ENCODE results near the gene CSF3.
"Not testable (repeated sequence)": the region's sequence is repeated elsewhere in the genome, so short reads cannot be mapped to it uniquely, and the experiment has no call there.

CSF3 gene

DNA sequence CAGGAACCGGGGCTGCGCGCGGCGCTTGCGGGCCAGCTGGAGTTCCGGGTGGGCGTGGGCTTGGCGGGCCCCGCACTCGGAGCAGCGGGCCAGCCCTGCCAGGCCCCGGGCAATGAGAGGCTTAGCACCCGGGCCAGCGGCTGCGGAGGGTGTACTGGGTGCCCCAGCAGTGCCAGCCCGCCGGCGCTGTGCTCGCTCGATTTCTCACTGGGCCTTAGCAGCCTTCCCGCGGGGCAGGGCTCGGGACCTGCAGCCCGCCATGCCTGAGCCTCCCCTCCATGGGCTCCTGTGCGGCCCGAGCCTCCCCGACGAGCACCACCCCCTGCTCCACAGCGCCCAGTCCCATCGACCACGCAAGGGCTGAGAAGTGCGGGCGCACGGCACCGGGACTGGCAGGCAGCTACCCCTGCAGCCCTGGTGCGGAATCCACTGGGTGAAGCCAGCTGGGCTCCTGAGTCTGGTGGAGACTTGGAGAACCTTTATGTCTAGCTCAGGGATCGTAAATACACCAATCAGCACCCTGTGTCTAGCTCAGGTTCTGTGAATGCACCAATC is 4.2 kb upstream of the CSF3 start:
- Mint-ChIP-seq H3K4me1 (ENCODE audit: low read depth) (peaks cover 20% of the 10 kb centered on the region), H3K27me3 (peaks cover 36% of the 10 kb centered on the region)
- not testable (repeated sequence) for H3K27ac Mint-ChIP-seq; H3K4me3 Mint-ChIP-seq; H3K36me3 Mint-ChIP-seq (ENCODE audit: low read depth); H3K9me3 Mint-ChIP-seq
- intact Hi-C loops (cut with micrococcal nuclease): loop anchor here (5.0 kb wide), 1 partner anchor 156 kb away; no protein-coding TSS in a partner anchor

GRCh38 chr17:40012017-40012647 is 3.1 kb upstream of the CSF3 start:
- H3K9me3 Mint-ChIP-seq; H3K27ac Mint-ChIP-seq; H3K36me3 Mint-ChIP-seq (ENCODE audit: low read depth); H3K4me3 Mint-ChIP-seq: not testable (repeated sequence)
- intact Hi-C loops (cut with micrococcal nuclease): loop anchor here (5.0 kb wide), 1 partner anchor 155 kb away; no protein-coding TSS in a partner anchor
- Mint-ChIP-seq H3K27me3 (peaks cover 38% of the 10 kb centered on the region), H3K4me1 (ENCODE audit: low read depth) (peaks cover 27% of the 10 kb centered on the region)

DNA sequence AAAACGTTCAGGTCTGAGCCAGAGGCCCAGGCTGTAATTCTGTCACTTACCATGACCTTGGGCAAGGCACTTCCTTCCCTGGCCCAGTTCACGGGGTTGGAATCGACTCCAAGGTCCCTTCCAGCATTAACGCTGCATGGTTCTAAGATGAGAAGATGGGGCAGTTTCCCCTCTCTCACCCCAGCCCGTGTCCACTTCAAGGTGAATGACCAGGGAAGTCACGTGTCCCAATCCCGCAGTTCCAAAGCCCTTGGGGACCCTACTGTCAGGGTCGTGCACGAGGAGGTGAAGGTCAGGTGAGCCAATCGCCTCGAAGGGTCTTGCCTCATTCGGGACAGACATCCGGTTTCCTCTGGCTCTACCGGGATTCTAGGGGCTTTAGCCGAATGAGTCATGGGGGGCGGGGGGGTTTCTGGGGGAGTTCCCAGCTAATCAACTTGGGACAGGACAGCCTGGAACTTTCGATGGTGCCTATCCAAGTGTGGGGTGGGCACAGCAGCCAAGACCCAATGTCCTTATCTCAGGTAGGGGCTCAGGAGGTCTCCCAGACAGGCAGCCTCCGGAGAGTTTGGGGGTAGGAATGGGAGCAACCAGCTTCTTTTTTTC is 762 bp upstream of the CSF3 start:
- Mint-ChIP-seq H3K27ac (no peak overlapping the region), H3K4me3 (no peak overlapping the region), H3K4me1 (ENCODE audit: low read depth) (peaks cover 22% of the 10 kb centered on the region), H3K36me3 (ENCODE audit: low read depth) (peaks cover 15% of the 10 kb centered on the region), H3K27me3 (peaks cover 38% of the 10 kb centered on the region), H3K9me3 (no peaks in the 10 kb centered on the region)
- intact Hi-C loops (cut with micrococcal nuclease): loop anchor here (5.0 kb wide), 1 partner anchor 153 kb away; no protein-coding TSS in a partner anchor

- peak overlapping the region; percentile 4 for H3K27ac Mint-ChIP-seq
- intact Hi-C loops (cut with micrococcal nuclease): no loop called here
These were observed 1.1 kb downstream of the CSF3 start for GRCh38 chr17:40015998-40016985.

DNA sequence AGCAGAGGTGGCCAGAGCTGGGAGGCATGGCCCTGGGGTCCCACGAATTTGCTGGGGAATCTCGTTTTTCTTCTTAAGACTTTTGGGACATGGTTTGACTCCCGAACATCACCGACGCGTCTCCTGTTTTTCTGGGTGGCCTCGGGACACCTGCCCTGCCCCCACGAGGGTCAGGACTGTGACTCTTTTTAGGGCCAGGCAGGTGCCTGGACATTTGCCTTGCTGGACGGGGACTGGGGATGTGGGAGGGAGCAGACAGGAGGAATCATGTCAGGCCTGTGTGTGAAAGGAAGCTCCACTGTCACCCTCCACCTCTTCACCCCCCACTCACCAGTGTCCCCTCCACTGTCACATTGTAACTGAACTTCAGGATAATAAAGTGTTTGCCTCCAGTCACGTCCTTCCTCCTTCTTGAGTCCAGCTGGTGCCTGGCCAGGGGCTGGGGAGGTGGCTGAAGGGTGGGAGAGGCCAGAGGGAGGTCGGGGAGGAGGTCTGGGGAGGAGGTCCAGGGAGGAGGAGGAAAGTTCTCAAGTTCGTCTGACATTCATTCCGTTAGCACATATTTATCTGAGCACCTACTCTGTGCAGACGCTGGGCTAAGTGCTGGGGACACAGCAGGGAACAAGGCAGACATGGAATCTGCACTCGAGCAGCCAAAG is 2.3 kb downstream of the CSF3 start:
- Mint-ChIP-seq H3K27ac (no peak overlapping the region), H3K36me3 (ENCODE audit: low read depth) (peaks cover 45% of the 10 kb centered on the region), H3K27me3 (peaks cover 25% of the 10 kb centered on the region), H3K9me3 (no peaks in the 10 kb centered on the region), H3K4me1 (ENCODE audit: low read depth) (peaks cover 22% of the 10 kb centered on the region), H3K4me3 (no peak overlapping the region)
- intact Hi-C loops (cut with micrococcal nuclease): no loop called here

More at GRCh38 chr17:40015998-40016985, 1.1 kb downstream of the CSF3 start:
- no peaks in the 10 kb centered on the region for H3K9me3 Mint-ChIP-seq
- H3K27me3 Mint-ChIP-seq: peaks cover 36% of the 10 kb centered on the region
- peaks cover 22% of the 10 kb centered on the region for H3K4me1 Mint-ChIP-seq (ENCODE audit: low read depth)
- H3K36me3 Mint-ChIP-seq (ENCODE audit: low read depth): peaks cover 32% of the 10 kb centered on the region
- no peak overlapping the region for H3K4me3 Mint-ChIP-seq

DNA sequence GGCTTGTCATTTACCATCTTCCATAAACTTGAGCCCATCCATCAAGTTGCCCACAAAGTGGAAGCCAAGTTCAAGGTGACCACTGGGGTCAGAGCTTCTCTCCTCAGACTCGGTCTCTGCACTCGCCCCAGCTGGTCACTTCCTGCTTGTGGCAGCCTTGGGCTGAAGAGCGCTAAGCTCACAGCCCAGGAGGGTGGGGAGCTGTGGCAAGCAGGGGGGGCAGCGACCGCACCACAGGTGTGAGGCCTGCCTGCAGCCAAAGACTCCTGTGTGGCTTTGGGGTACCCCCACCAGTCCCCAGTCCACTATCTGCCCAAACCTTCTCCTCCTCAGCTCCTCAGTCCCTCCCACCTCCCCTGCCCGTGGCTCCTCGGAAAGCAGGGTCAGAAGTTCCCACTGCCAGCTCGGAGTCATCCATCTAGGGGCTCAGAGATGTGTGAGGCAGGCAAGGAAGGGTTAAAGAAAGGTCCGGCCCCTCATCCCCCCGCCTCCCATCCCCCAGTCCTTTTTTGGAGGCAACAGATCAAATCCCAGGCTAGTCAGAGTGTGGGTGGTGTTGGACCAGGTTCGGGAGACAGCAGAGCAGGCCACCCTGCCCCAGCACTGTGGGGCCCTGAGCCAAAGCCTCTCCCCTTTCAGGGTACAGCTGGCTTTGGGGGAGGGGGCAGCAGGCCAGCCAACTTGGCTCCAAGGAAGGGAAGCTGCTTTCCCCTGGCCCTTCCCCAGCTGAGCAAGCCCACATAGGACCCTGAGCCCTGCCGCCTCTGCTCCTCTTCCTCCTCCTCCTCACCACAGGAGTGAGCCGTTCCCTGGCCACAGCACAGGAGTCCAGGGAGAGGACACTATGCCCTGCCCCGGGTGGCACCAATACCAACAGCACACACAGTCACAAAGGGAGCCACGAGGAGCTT is 3.2 kb downstream of the CSF3 start:
- intact Hi-C loops (cut with micrococcal nuclease): no loop called here
- H3K27me3 Mint-ChIP-seq: peaks cover 21% of the 10 kb centered on the region
- no peak overlapping the region for H3K4me3 Mint-ChIP-seq
- peaks cover 21% of the 10 kb centered on the region for H3K4me1 Mint-ChIP-seq (ENCODE audit: low read depth)
- no peak overlapping the region for H3K27ac Mint-ChIP-seq
- H3K9me3 Mint-ChIP-seq: no peaks in the 10 kb centered on the region
- peaks cover 54% of the 10 kb centered on the region for H3K36me3 Mint-ChIP-seq (ENCODE audit: low read depth)

DNA sequence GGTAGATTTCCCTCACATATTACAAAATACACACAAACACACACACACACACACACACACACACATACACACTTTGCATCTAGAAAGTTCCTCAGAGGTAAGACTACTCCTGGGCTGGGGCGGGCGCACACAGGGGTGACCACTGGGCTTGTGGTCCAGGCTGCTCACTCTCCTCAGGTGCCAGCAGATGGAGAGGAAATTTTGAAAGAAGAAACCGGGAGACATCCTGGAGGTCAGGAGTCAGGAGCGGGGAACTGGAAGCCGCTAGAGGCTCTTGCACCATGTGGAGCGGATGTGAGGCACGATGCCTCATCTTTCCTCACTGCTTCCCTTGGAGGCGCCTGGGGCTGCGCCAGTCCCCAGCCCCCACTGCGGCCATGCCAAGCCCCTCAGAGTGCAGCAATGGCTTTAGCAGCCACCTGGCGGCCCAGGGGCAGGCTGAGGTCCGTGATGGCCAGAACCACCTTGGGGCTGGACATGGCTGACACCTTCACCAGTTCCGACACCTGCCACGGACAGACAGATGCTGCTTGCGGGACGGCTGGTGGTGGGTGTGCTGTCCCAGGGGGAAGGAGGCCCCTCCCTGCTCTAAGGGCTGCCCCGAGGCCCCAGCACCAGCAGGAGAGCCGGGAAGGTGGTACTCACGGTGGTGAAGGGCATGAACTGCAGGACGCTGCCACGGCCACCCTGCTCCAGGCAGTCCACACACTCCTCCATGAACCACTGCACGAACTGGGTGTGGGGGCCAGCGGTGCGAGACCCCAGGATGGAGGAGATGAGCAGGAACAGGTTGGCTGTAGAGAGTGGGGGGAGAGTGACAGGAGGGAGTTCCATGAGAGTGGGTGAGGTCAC is 4.1 kb downstream of the CSF3 start:
- peaks cover 61% of the 10 kb centered on the region for H3K36me3 Mint-ChIP-seq (ENCODE audit: low read depth)
- H3K4me1 Mint-ChIP-seq (ENCODE audit: low read depth): peaks cover 14% of the 10 kb centered on the region
- no peak overlapping the region for H3K27ac Mint-ChIP-seq
- no peaks in the 10 kb centered on the region for H3K9me3 Mint-ChIP-seq
- H3K27me3 Mint-ChIP-seq: peaks cover 14% of the 10 kb centered on the region
- H3K4me3 Mint-ChIP-seq: no peak overlapping the region
- intact Hi-C loops (cut with micrococcal nuclease): no loop called here

DNA sequence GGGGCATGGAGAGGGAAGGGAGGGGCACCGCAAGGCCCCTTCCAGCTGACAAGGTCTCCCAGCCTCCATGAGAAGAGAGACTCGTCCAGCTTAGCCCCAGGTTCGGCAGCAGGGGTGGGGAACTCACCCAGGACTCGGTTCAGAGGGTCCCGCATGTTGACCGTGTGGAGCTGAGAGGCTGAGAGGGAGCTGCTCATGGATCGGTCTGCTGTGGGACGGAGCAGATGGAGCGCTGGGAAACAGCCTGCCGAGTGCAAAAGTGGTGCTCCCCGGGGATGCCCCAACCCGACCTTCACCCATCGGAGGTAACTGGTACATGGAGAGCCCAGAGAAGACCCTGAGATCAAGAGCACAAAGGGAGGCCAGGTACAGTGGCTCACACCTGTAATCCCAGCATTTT is 4.9 kb downstream of the CSF3 start:
- Mint-ChIP-seq H3K27me3 (peaks cover 9% of the 10 kb centered on the region), H3K4me1 (ENCODE audit: low read depth) (peaks cover 14% of the 10 kb centered on the region), H3K4me3 (no peak overlapping the region), H3K27ac (no peak overlapping the region), H3K36me3 (ENCODE audit: low read depth) (peaks cover 66% of the 10 kb centered on the region), H3K9me3 (no peaks in the 10 kb centered on the region)
- intact Hi-C loops (cut with micrococcal nuclease): no loop called here

DNA sequence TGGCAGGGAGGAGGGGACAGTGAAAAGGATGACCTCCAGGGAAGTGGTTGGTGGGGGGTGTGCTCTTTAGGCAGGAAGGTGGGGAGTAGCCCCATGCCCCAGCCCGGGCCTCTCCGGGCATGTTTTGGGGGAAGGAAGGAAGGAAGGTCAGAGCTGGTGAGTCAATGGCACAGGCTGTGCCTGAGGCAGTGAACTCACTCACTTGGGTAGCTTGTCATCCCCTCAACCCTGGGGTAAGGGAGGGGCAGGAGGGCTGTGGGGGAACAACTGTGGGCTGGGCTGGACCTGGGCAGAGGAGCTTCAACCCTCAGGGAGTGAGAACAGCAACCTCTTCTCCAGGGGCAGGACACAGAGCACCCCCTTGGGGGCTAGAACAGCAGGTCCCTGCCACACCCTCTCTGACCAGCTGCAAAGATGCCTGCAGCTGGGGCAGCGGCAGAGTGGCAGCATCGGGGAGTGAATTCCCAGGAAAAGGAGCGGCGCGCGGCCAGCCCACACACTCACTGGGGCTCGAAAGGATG is 6.3 kb downstream of the CSF3 start:
- intact Hi-C loops (cut with micrococcal nuclease): no loop called here
- peaks cover 2% of the 10 kb centered on the region for H3K4me1 Mint-ChIP-seq (ENCODE audit: low read depth)
- H3K9me3 Mint-ChIP-seq: no peaks in the 10 kb centered on the region
- no peak overlapping the region for H3K27ac Mint-ChIP-seq
- H3K27me3 Mint-ChIP-seq: no peaks in the 10 kb centered on the region
- no peak overlapping the region for H3K4me3 Mint-ChIP-seq
- peaks cover 79% of the 10 kb centered on the region for H3K36me3 Mint-ChIP-seq (ENCODE audit: low read depth)

- no peak overlapping the region for H3K27ac Mint-ChIP-seq
- peaks cover 89% of the 10 kb centered on the region for H3K36me3 Mint-ChIP-seq (ENCODE audit: low read depth)
- no peaks in the 10 kb centered on the region for H3K4me1 Mint-ChIP-seq (ENCODE audit: low read depth)
- intact Hi-C loops (cut with micrococcal nuclease): no loop called here
- no peaks in the 10 kb centered on the region for H3K27me3 Mint-ChIP-seq
- no peaks in the 10 kb centered on the region for H3K9me3 Mint-ChIP-seq
- H3K4me3 Mint-ChIP-seq: no peak overlapping the region
These were observed 7.3 kb downstream of the CSF3 start for GRCh38 chr17:40022497-40022896.

GRCh38 chr17:40022961-40023541 is 7.8 kb downstream of the CSF3 start:
- no peaks in the 10 kb centered on the region for H3K27me3 Mint-ChIP-seq
- no peak overlapping the region for H3K27ac Mint-ChIP-seq
- H3K4me3 Mint-ChIP-seq: no peak overlapping the region
- H3K9me3 Mint-ChIP-seq: no peaks in the 10 kb centered on the region
- H3K4me1 Mint-ChIP-seq (ENCODE audit: low read depth): no peaks in the 10 kb centered on the region
- intact Hi-C loops (cut with micrococcal nuclease): no loop called here
- H3K36me3 Mint-ChIP-seq (ENCODE audit: low read depth): peaks cover 94% of the 10 kb centered on the region
